GM20000 (cell line): Measurements from ENCODE around the gene PKN2.

Source experiments
- DNase-seq: peaks from one replicate; pipeline ENCODE4 v3.0.0; 2012; ENCODE audit warnings: low spot score
- CTCF ChIP-seq: IDR thresholded peaks from 2 replicates; pipeline ENCODE4 v1.5.1; 2012; ENCODE audit warnings: mild to moderate bottlenecking, control low read depth; ENCODE audit errors: extremely low read depth, missing control alignments

Gene PKN2

GRCh38 chr1:88659552-88659951 lies 24.5 kb upstream of the PKN2 start:
- no peak for DNase-seq
- TF ChIP-seq CTCF: no peak

GRCh38 chr1:88661188-88661587 lies 22.9 kb upstream of the PKN2 start:
- TF ChIP-seq CTCF: no peak
- DNase-seq: peak; percentile 6

GRCh38 chr1:88661951-88662699 lies 21.9 kb upstream of the PKN2 start:
- no peak for DNase-seq
- no peak for TF ChIP-seq CTCF

- DNase-seq: no peak
- no peak for TF ChIP-seq CTCF
These were observed 21.4 kb upstream of the PKN2 start for GRCh38 chr1:88662723-88663122.

GRCh38 chr1:88668405-88668804 lies 15.7 kb upstream of the PKN2 start:
- TF ChIP-seq CTCF: no peak
- no peak for DNase-seq

GRCh38 chr1:88670462-88670861 lies 13.6 kb upstream of the PKN2 start:
- no peak for TF ChIP-seq CTCF

GRCh38 chr1:88673446-88673845 lies 10.6 kb upstream of the PKN2 start:
- no peak for DNase-seq
- TF ChIP-seq CTCF: no peak

More at GRCh38 chr1:88670462-88670861, 13.6 kb upstream of the PKN2 start:
- no peak for DNase-seq
